Keratinocyte (primary cell): ENCODE data around the gene CSRP1. TPM values are rescaled to one million over a fixed set of nuclear protein-coding genes. Genes with fewer than 3 reads are reported as not detected.
A peak's percentile ranks its signal among the peaks of the same experiment; 100 is the strongest.

Source experiments
- DNase-seq: peaks from one replicate; pipeline ENCODE4 v3.0.0-alpha.2; 2011; ENCODE audit warnings: low read depth, missing footprints, low spot score
- FAIRE-seq: peaks from 2 replicates; lab custom pipeline; 2011; peaks lifted over from hg19 to GRCh38; lab: Jason Lieb, UNC
- H2AFZ ChIP-seq: 2 replicates; pipeline ENCODE4 v1.6.0; 2012; ENCODE audit warnings: low read length, control low read depth, inconsistent platforms; ENCODE audit not compliant: control insufficient read depth
- H3K27ac ChIP-seq: 2 replicates; pipeline ENCODE4 v1.5.1; 2011; ENCODE audit warnings: low read length; ENCODE audit not compliant: control insufficient read depth, insufficient read depth
- H3K27me3 ChIP-seq: 3 replicates; pipeline ENCODE4 v1.6.0; 2011; ENCODE audit warnings: low read length; ENCODE audit not compliant: control insufficient read depth, insufficient read depth; ENCODE audit errors: extremely low read depth
- H3K36me3 ChIP-seq, 2 experiments: 2 replicates in 1 of 2; 3 replicates in 1 of 2; pipeline ENCODE4 v1.5.1; 2011; ENCODE audit warnings: low read length in 2 of 2, mild to moderate bottlenecking in 1 of 2; ENCODE audit not compliant: control insufficient read depth in 2 of 2, insufficient read depth in 2 of 2; ENCODE audit errors: extremely low read depth in 1 of 2
- H3K4me1 ChIP-seq: 3 replicates; pipeline ENCODE4 v1.5.1; 2011; ENCODE audit warnings: low read length; ENCODE audit not compliant: control insufficient read depth, insufficient read depth; ENCODE audit errors: extremely low read depth
- H3K4me2 ChIP-seq: 3 replicates; pipeline ENCODE4 v1.6.0; 2011; ENCODE audit warnings: low read depth, low read length; ENCODE audit not compliant: control insufficient read depth, insufficient read depth; ENCODE audit errors: extremely low read depth
- H3K4me3 ChIP-seq, 3 experiments: fragments of 200-600 bp in 1 of 3; sonication (generic) in 1 of 3; 2 replicates in 2 of 3; 3 replicates in 1 of 3; pipeline ENCODE4 v1.5.1; 2011 to 2016; ENCODE audit warnings: low read length in 3 of 3, mild to moderate bottlenecking in 3 of 3, control low read depth in 2 of 3, inconsistent platforms in 1 of 3, low read depth in 1 of 3, mixed read lengths in 1 of 3, mixed run types in 1 of 3, moderate library complexity in 1 of 3; ENCODE audit not compliant: control insufficient read depth in 2 of 3, insufficient read depth in 2 of 3; ENCODE audit errors: extremely low read depth in 1 of 3
- H3K79me2 ChIP-seq: 2 replicates; pipeline ENCODE4 v1.6.0; 2012; ENCODE audit warnings: low read length; ENCODE audit not compliant: control insufficient read depth, insufficient read depth
- H3K9ac ChIP-seq: 3 replicates; pipeline ENCODE4 v1.6.0; 2011; ENCODE audit warnings: low read length; ENCODE audit not compliant: control insufficient read depth, insufficient read depth; ENCODE audit errors: extremely low read depth
- H3K9me1 ChIP-seq: 3 replicates; pipeline ENCODE4 v1.6.0; 2011; ENCODE audit warnings: low read length; ENCODE audit not compliant: control insufficient read depth, insufficient read depth; ENCODE audit errors: extremely low read depth
- H3K9me3 ChIP-seq: 2 replicates; pipeline ENCODE4 v1.5.1; 2012; ENCODE audit warnings: low read depth, low read length; ENCODE audit not compliant: control insufficient read depth
- H4K20me1 ChIP-seq: 3 replicates; pipeline ENCODE4 v1.6.0; 2011; ENCODE audit warnings: low read length; ENCODE audit not compliant: control insufficient read depth, insufficient read depth; ENCODE audit errors: extremely low read depth
- EZH2 ChIP-seq: IDR thresholded peaks from one replicate; pipeline ENCODE4 v1.6.1; 2012; ENCODE audit warnings: inconsistent platforms, mild to moderate bottlenecking, low read length, moderate library complexity
- dilution Hi-C: fragments of 300-500 bp; cut with MboI; formaldehyde crosslinking; loops from one replicate; pipeline ENCODE4 v1.7.0; 2020; ENCODE audit warnings: low sequenced_read_pairs; ENCODE audit not compliant: extremely low pct_ligation_motif_present
- polyA plus RNA-seq, 5 experiments: library from polyadenylated mRNA; depleted of rRNA in 3 of 5; stranded (reverse) in 3 of 5; stranded (forward) in 1 of 5; unstranded in 1 of 5; fragments of >200 nt; gene quantifications; 1 replicate in 1 of 5; 2 replicates in 3 of 5; 3 replicates in 1 of 5; pipeline versions ENCODE4 v1.2.1 to v1.2.3, GENCODE V29; 2011 to 2012; ENCODE audit warnings: missing spikeins in 2 of 5, low read depth in 1 of 5, low replicate concordance in 1 of 5
- TF ChIP-seq, protein P1 (sequence below), 3 experiments: IDR thresholded peaks in 1 of 3; conservative IDR thresholded peaks in 1 of 3; optimal IDR thresholded peaks in 1 of 3; 2 replicates in 2 of 3; 3 replicates in 1 of 3; pipeline versions ENCODE3 to v1.5.1; 2011; ENCODE audit warnings: low read length in 3 of 3, mild to moderate bottlenecking in 3 of 3, moderate library complexity in 2 of 3, control low read depth in 1 of 3, inconsistent platforms in 1 of 3; ENCODE audit not compliant: insufficient read depth in 2 of 3; ENCODE audit errors: extremely low read depth in 1 of 3

CSRP1 gene
- polyA plus RNA-seq, 1 donor (not counting 4 experiments of a cell fraction or from before 2014, with no cell fraction given) = 168 TPM

GRCh38 chr1:201461645-201462441, 45.1 kb downstream of the CSRP1 start:
- peak; percentile 95 for FAIRE-seq
- DNase-seq = peak; percentile 98
- Histone ChIP-seq H3K27ac (peak overlapping the region; percentile 99), H3K4me2 (peak overlapping the region; percentile 92), H3K79me2 (peaks cover 21% of the 10 kb centered on the region), H3K27me3 (no peaks in the 10 kb centered on the region), H4K20me1 (peaks cover 4% of the 10 kb centered on the region), H3K9me3 (no peaks in the 10 kb centered on the region), H3K4me3 (peak overlapping the region in 2 of 3 experiments; percentile 22 to 33), H3K4me1 (peaks cover 59% of the 10 kb centered on the region), H3K9me1 (no peaks in the 10 kb centered on the region), H3K36me3 (peaks cover 14 to 16% of the 10 kb centered on the region in 2 experiments), H2AFZ (peak overlapping the region; percentile 54), H3K9ac (peak overlapping the region; percentile 90)
- TF ChIP-seq EZH2 = no peak
- TF ChIP-seq, protein P1, sequence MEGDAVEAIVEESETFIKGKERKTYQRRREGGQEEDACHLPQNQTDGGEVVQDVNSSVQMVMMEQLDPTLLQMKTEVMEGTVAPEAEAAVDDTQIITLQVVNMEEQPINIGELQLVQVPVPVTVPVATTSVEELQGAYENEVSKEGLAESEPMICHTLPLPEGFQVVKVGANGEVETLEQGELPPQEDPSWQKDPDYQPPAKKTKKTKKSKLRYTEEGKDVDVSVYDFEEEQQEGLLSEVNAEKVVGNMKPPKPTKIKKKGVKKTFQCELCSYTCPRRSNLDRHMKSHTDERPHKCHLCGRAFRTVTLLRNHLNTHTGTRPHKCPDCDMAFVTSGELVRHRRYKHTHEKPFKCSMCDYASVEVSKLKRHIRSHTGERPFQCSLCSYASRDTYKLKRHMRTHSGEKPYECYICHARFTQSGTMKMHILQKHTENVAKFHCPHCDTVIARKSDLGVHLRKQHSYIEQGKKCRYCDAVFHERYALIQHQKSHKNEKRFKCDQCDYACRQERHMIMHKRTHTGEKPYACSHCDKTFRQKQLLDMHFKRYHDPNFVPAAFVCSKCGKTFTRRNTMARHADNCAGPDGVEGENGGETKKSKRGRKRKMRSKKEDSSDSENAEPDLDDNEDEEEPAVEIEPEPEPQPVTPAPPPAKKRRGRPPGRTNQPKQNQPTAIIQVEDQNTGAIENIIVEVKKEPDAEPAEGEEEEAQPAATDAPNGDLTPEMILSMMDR (optimal IDR thresholded peaks at IDR 0.05 in 1 of 3, IDR thresholded peaks at IDR 0.05 in 1 of 3, conservative IDR thresholded peaks at IDR 0.05 in 1 of 3; ENCODE audit: extremely low read depth in 1 of 3, insufficient read depth in 2 of 3, low read length in 3 of 3) = no peak
- dilution Hi-C loops = no loop called here

GRCh38 chr1:201460814-201461644, 45.9 kb downstream of the CSRP1 start:
- FAIRE-seq = peak; percentile 99
- dilution Hi-C loops = no loop called here

More at GRCh38 chr1:201460814-201461644, 45.9 kb downstream of the CSRP1 start:
- Histone ChIP-seq H4K20me1 (peaks cover 4% of the 10 kb centered on the region), H3K4me1 (peaks cover 61% of the 10 kb centered on the region), H2AFZ (no peak overlapping the region), H3K36me3 (peaks cover 12 to 14% of the 10 kb centered on the region in 2 experiments), H3K9me3 (no peaks in the 10 kb centered on the region), H3K79me2 (peaks cover 13% of the 10 kb centered on the region), H3K9me1 (no peaks in the 10 kb centered on the region), H3K4me3 (peak overlapping the region in 2 of 3 experiments; percentile 22 to 33), H3K4me2 (peak overlapping the region; percentile 92), H3K27me3 (no peaks in the 10 kb centered on the region), H3K27ac (peak overlapping the region; percentile 99), H3K9ac (peak overlapping the region; percentile 90)
- TF ChIP-seq EZH2 = no peak
- TF ChIP-seq, protein P1 (optimal IDR thresholded peaks at IDR 0.05 in 1 of 3, IDR thresholded peaks at IDR 0.05 in 1 of 3, conservative IDR thresholded peaks at IDR 0.05 in 1 of 3; ENCODE audit: extremely low read depth in 1 of 3, insufficient read depth in 2 of 3, low read length in 3 of 3) = no peak
- DNase-seq = peak; percentile 96
